Ishikawa (cell line): ENCODE measurements around the gene SOCS3.

ENCODE experiments used
- CEBPB ChIP-seq: IDR thresholded peaks from 2 replicates; pipeline ENCODE4 v1.6.1; 2012
- CREB1 ChIP-seq: IDR thresholded peaks from 2 replicates; pipeline ENCODE4 v1.6.1; 2012; ENCODE audit warnings: low read depth
- EGR1 ChIP-seq: IDR thresholded peaks from 2 replicates; pipeline ENCODE4 v1.6.1; 2012
- EP300 ChIP-seq: IDR thresholded peaks from 2 replicates; pipeline ENCODE4 v1.6.1; 2012; ENCODE audit warnings: borderline replicate concordance
- FOXM1 ChIP-seq: IDR thresholded peaks from 2 replicates; pipeline ENCODE4 v1.6.1; 2012; ENCODE audit warnings: low read depth, borderline replicate concordance
- MAX ChIP-seq: IDR thresholded peaks from 2 replicates; pipeline ENCODE4 v1.6.1; 2012
- NFIC ChIP-seq: IDR thresholded peaks from 2 replicates; pipeline ENCODE4 v1.6.1; 2012
- RAD21 ChIP-seq: IDR thresholded peaks from 2 replicates; pipeline ENCODE4 v1.6.1; 2012; ENCODE audit warnings: low read depth
- TAF1 ChIP-seq: IDR thresholded peaks from 2 replicates; pipeline ENCODE4 v1.6.1; 2012; ENCODE audit warnings: low read depth, mild to moderate bottlenecking
- TCF12 ChIP-seq: IDR thresholded peaks from 2 replicates; pipeline ENCODE4 v1.6.1; 2012; ENCODE audit warnings: low read depth
- TEAD4 ChIP-seq: IDR thresholded peaks from 2 replicates; pipeline ENCODE4 v1.6.1; 2012
- USF1 ChIP-seq: IDR thresholded peaks from 2 replicates; pipeline ENCODE4 v1.6.1; 2012
- YY1 ChIP-seq: IDR thresholded peaks from 2 replicates; pipeline ENCODE4 v1.6.1; 2012; ENCODE audit warnings: low read depth
- ZBTB7A ChIP-seq: IDR thresholded peaks from 2 replicates; pipeline ENCODE4 v1.6.1; 2012; ENCODE audit warnings: low read depth
- TF ChIP-seq, protein P1 (sequence below): IDR thresholded peaks from 2 replicates; pipeline ENCODE4 v1.6.1; 2012; ENCODE audit warnings: low read depth, mild to moderate bottlenecking

SOCS3 gene

GRCh38 chr17:78374189-78374588 lies 14.3 kb upstream of the SOCS3 start:
- TF ChIP-seq, protein P1, sequence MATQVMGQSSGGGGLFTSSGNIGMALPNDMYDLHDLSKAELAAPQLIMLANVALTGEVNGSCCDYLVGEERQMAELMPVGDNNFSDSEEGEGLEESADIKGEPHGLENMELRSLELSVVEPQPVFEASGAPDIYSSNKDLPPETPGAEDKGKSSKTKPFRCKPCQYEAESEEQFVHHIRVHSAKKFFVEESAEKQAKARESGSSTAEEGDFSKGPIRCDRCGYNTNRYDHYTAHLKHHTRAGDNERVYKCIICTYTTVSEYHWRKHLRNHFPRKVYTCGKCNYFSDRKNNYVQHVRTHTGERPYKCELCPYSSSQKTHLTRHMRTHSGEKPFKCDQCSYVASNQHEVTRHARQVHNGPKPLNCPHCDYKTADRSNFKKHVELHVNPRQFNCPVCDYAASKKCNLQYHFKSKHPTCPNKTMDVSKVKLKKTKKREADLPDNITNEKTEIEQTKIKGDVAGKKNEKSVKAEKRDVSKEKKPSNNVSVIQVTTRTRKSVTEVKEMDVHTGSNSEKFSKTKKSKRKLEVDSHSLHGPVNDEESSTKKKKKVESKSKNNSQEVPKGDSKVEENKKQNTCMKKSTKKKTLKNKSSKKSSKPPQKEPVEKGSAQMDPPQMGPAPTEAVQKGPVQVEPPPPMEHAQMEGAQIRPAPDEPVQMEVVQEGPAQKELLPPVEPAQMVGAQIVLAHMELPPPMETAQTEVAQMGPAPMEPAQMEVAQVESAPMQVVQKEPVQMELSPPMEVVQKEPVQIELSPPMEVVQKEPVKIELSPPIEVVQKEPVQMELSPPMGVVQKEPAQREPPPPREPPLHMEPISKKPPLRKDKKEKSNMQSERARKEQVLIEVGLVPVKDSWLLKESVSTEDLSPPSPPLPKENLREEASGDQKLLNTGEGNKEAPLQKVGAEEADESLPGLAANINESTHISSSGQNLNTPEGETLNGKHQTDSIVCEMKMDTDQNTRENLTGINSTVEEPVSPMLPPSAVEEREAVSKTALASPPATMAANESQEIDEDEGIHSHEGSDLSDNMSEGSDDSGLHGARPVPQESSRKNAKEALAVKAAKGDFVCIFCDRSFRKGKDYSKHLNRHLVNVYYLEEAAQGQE, result no peak
- TF ChIP-seq YY1, result no peak
- no peak for TF ChIP-seq ZBTB7A
- no peak for TF ChIP-seq MAX
- TF ChIP-seq USF1, result no peak
- no peak for TF ChIP-seq CEBPB

DNA sequence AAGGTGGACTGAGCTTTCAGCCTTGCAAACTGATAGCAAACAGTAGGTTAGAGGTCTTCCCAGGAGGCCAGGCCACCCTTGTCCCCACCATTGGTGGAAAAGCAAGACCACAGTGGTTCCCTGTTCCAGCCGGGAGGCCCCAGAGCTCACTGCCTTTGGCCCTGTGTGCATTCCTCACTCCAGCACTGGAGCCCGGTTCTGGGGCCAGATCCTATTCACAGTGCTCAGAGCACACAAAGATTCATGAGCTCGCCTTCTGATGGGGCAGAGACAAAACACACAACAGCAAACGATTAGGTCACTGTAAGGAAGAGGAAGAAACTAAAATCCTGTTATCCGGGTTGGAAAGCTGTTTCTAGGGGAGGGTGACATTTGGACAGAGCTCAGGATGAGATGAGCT lies 13.0 kb upstream of the SOCS3 start:
- TF ChIP-seq CREB1, result no peak
- TF ChIP-seq CEBPB, result no peak
- TF ChIP-seq TAF1, result no peak
- TF ChIP-seq RAD21, result no peak
- TF ChIP-seq, protein P1, result no peak
- no peak for TF ChIP-seq EP300
- no peak for TF ChIP-seq NFIC
- no peak for TF ChIP-seq TEAD4
- no peak for TF ChIP-seq YY1
- no peak for TF ChIP-seq MAX
- TF ChIP-seq USF1, result no peak
- TF ChIP-seq EGR1, result no peak
- TF ChIP-seq FOXM1, result no peak
- TF ChIP-seq ZBTB7A, result no peak
- TF ChIP-seq TCF12, result no peak

GRCh38 chr17:78371056-78371455 lies 11.2 kb upstream of the SOCS3 start:
- no peak for TF ChIP-seq FOXM1
- TF ChIP-seq RAD21, result no peak
- no peak for TF ChIP-seq TCF12
- TF ChIP-seq USF1, result no peak
- TF ChIP-seq CREB1, result no peak
- no peak for TF ChIP-seq YY1
- TF ChIP-seq, protein P1, result no peak
- TF ChIP-seq ZBTB7A, result no peak
- no peak for TF ChIP-seq TAF1
- no peak for TF ChIP-seq EP300
- no peak for TF ChIP-seq NFIC
- TF ChIP-seq EGR1, result no peak
- TF ChIP-seq MAX, result no peak
- no peak for TF ChIP-seq CEBPB
- TF ChIP-seq TEAD4, result no peak

DNA sequence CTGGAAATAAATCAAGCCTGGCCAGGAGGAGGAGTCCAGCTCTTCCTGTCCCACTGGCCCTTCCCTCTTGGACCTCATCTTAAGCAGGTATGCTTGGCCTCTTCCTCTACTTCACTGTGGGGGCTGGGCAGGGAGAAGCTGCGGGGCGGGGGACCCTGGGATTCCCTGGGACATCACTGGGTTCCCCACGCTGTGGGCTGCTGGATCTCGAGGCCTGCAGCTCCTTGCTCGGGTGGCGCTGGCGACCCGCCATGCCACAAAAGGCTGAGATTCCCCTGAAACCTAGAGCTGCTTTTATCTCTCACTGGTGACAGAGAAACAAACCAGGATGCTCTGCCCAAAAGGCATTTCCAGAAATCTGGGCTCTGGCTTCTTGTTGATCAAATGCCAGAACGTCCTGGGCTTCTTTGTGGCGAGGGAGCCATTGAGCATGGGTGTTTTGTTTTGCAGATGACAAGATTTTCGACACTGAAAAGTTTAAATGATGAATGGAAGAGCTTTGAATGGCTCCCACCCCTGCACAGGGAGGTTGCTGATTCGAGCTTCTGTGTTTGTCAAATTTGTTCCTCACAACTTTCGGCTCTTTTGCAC lies 10.0 kb upstream of the SOCS3 start:
- TF ChIP-seq MAX (no peak), EGR1 (no peak), RAD21 (no peak), NFIC (no peak), FOXM1 (no peak), TAF1 (no peak), YY1 (no peak), USF1 (no peak), CEBPB (no peak), CREB1 (no peak), EP300 (no peak), TCF12 (no peak), ZBTB7A (no peak), TEAD4 (no peak)
- TF ChIP-seq, protein P1, result no peak
